Measurements from ENCODE around the gene NLRP7.
"Not testable (repeated sequence)": the region's sequence is repeated elsewhere in the genome, so short reads cannot be mapped to it uniquely, and the experiment has no call there.

NLRP7 gene

DNA sequence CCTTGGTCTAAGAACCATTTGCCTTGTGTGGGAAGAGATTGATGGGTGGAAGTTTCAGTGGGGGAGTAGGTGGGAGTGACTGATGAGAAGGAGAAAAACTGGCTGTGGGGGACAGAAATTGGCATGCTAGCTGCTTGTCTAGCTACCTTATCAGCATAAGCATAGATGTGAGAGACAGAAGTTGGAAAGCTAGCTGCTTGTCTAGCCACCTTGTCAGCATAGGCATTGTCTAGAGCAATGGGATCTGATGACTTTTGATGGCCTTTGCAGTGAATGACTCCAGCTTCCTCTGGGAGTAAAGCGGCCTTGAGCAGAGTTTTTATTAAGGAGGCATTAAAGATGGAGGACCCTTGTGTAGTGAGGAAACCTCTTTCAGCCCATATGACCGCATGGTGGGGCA, 51.3 kb downstream of the NLRP7 start:
- no peak overlapping the region for H3K4me3 ChIP-seq (ENCODE audit: low read depth, low read length)
- no peak for TF ChIP-seq CTCF (IDR thresholded peaks at IDR 0.05; ENCODE audit: low read depth, low read length)
- in situ Hi-C loops (cut with HindIII; ENCODE audit: low sequenced_read_pairs): no loop called here
- DNase-seq (ENCODE audit: low read depth, low spot score): no peak

DNA sequence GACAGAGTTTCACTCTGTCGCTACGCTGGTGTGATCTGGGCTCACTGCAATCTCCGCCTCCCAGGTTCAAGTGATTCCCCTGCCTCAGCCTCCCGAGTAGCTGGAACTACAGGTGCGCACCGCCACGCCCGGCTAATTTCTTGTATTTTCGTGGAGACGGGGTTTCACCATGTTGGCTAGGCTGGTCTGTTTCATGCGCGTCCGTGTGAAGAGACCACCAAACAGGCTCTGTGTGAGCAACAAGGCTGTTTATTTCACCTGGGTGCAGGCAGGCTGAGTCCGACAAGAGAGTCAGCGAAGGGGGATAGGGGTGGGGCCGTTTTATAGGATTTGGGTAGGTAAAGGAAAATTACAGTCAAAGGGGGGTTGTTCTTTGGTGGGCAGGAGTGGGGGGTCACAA, 53.2 kb downstream of the NLRP7 start:
- H3K4me3 ChIP-seq (ENCODE audit: low read depth, low read length); in situ Hi-C loops (cut with HindIII; ENCODE audit: low sequenced_read_pairs); DNase-seq (ENCODE audit: low read depth, low spot score): not testable (repeated sequence)

GRCh38 chr19:54893406-54893805, 53.9 kb downstream of the NLRP7 start:
- DNase-seq (ENCODE audit: low read depth, low spot score): no peak
- TF ChIP-seq CTCF (IDR thresholded peaks at IDR 0.05; ENCODE audit: low read depth, low read length): no peak
- no peak overlapping the region for H3K4me3 ChIP-seq (ENCODE audit: low read depth, low read length)
- in situ Hi-C loops (cut with HindIII; ENCODE audit: low sequenced_read_pairs): no loop called here

- TF ChIP-seq CTCF (IDR thresholded peaks at IDR 0.05; ENCODE audit: low read depth, low read length): no peak
- no peak overlapping the region for H3K4me3 ChIP-seq (ENCODE audit: low read depth, low read length)
- in situ Hi-C loops (cut with HindIII; ENCODE audit: low sequenced_read_pairs): no loop called here
- DNase-seq (ENCODE audit: low read depth, low spot score): no peak
Measured at GRCh38 chr19:54889566-54889965, 57.8 kb downstream of the NLRP7 start.

DNA sequence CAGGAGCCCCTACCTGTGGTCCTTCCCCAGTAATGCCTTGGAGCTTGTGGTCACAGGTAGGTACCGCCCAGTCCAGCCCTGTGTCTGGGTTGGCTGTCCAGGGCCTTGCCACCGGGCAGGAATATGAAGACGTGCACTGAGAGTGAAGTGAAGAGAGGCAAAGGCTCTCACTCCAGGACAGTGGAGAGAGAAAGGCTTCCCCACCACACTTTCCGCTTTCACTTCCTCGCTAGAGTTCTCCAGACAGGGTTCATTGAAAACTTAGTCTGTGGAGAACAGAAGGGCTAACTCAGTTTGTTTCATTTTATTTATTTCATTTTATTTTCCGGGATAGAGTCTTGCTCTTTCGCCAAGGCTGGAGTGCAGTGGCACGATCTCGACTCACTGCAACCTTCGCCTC, 59.1 kb downstream of the NLRP7 start:
- in situ Hi-C loops (cut with HindIII; ENCODE audit: low sequenced_read_pairs): no loop called here
- no peak for TF ChIP-seq CTCF (IDR thresholded peaks at IDR 0.05; ENCODE audit: low read depth, low read length)
- no peak for DNase-seq (ENCODE audit: low read depth, low spot score)

DNA sequence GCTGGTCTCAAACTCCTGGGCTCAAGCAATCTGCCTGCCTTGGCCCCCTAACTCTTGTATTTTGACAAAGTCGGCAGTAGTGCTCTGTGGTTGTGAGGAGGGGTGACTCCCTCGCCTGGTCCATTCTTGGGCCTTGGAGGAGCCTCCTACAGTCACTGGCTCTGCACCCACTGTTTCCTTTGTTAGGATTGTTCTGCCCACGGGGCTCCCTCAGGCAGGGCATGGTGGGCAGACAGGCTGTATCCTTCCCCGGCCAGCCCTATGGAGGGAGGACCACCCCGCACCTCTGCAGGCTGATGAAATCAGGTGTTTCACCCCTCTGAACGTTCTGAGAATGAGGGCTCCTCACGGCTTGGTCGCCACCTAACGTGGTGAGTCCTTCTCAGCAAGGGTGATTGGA, 64.1 kb downstream of the NLRP7 start:
- no peak for DNase-seq (ENCODE audit: low read depth, low spot score)
- in situ Hi-C loops (cut with HindIII; ENCODE audit: low sequenced_read_pairs): no loop called here
- TF ChIP-seq CTCF (IDR thresholded peaks at IDR 0.05; ENCODE audit: low read depth, low read length): no peak
- no peak overlapping the region for H3K4me3 ChIP-seq (ENCODE audit: low read depth, low read length)

More for the DNA sequence above, 59.1 kb downstream of the NLRP7 start:
- no peak overlapping the region for H3K4me3 ChIP-seq (ENCODE audit: low read depth, low read length)

DNA sequence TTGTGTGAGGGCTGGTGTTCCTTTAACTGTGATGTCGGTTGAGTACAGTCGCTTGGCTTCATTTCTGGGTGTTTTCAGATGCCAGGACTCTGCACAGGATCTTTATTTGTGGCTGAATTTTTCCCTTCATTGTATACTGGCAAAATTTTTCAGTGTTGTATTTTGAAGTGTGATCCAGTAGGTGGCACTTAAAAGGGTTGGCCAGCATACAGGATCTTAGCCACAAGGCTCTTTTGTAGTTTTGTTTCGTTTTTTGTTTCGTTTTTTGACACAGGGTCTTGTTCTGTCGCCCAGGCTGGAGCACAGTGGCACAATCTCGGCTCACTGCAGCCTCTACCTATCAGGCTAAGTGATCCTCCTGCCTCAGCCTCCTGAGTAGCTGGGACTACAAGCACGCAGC, 64.6 kb downstream of the NLRP7 start:
- in situ Hi-C loops (cut with HindIII; ENCODE audit: low sequenced_read_pairs): no loop called here
- no peak for DNase-seq (ENCODE audit: low read depth, low spot score)
- H3K4me3 ChIP-seq (ENCODE audit: low read depth, low read length): no peak overlapping the region
- no peak for TF ChIP-seq CTCF (IDR thresholded peaks at IDR 0.05; ENCODE audit: low read depth, low read length)

All from astrocyte of the spinal cord (primary cell).